OCI-LY3 (cell line): Measurements from ENCODE around the gene P4HB.

Source experiments
- CTCF ChIP-seq: fragments of 200-600, 300-600 bp; sonication (generic); IDR thresholded peaks from 2 replicates; pipeline ENCODE4 v1.5.1; 2014; ENCODE audit warnings: antibody characterized with exemption, low read length, low read depth
- EZH2phosphoT487 ChIP-seq: fragments of 200-600 bp; shearing (Covaris generic); IDR thresholded peaks from 2 replicates; pipeline ENCODE4 v1.6.1; 2018; ENCODE audit warnings: antibody characterized with exemption, mixed run types, low read depth

GRCh38 chr17:81837641-81838040 lies 22.7 kb downstream of the P4HB start:
- TF ChIP-seq CTCF = no peak
- TF ChIP-seq EZH2phosphoT487 = no peak
